GM12878 (cell line): Measurements from ENCODE around the gene MMP7. TPM values are rescaled to one million over a fixed set of nuclear protein-coding genes. Genes with fewer than 3 reads are reported as not detected.
A peak's percentile ranks its signal among the peaks of the same experiment; 100 is the strongest.

Experiments
- ATAC-seq: fragments of 200-7000 bp; cut with Tn5 transposase; 3 replicates; pipeline ENCODE4 v1.9.1; 2020; ENCODE audit warnings: mild to moderate bottlenecking, moderate library complexity
- BruUV-seq: library from RNA; stranded (reverse); fragments of 400-500 nt; replicated peaks from 2 replicates; lab custom pipeline; 2021; lab: Mats Ljungman, UMichigan
- CTCF ChIA-PET: fragments of 300-600 bp; sonication (Branson Sonifier 250); formaldehyde crosslinking; extraction: SDS; loops from one replicate; lab custom pipeline; 2021; ENCODE audit warnings: inconsistent platforms; lab: Yijun Ruan, JAX
- POLR2A ChIA-PET: fragments of 350-600 bp; formaldehyde crosslinking; extraction: SDS; loops from one replicate; lab custom pipeline; 2021; ENCODE audit warnings: inconsistent platforms; lab: Charles Lee
- RAD21 ChIA-PET: fragments of 300-600 bp; sonication (Branson Sonifier 250); formaldehyde crosslinking; loops from one replicate; lab custom pipeline; 2023; ENCODE audit warnings: antibody characterized with exemption; ENCODE audit not compliant: unreplicated experiment; lab: Charles Lee
- SMC1A ChIA-PET: fragments of 300-600 bp; sonication (Branson Sonifier 250); formaldehyde crosslinking; loops from one replicate; lab custom pipeline; 2023; ENCODE audit not compliant: unreplicated experiment, uncharacterized antibody; lab: Charles Lee
- DNase-seq: peaks from one replicate; pipeline ENCODE4 v3.0.0-alpha.2; 2011; ENCODE audit warnings: low read depth, low spot score
- FAIRE-seq: peaks from 3 replicates; lab custom pipeline; 2011; peaks lifted over from hg19 to GRCh38; lab: Jason Lieb, UNC
- H2AFZ ChIP-seq: 2 replicates; pipeline ENCODE4 v1.6.0; 2011; ENCODE audit warnings: low read depth, low read length, control low read depth; ENCODE audit not compliant: control insufficient read depth
- H3K27ac ChIP-seq: 2 replicates; pipeline ENCODE4 v1.5.1; 2011; ENCODE audit warnings: control low read depth; ENCODE audit not compliant: control insufficient read depth, insufficient read depth
- H3K27me3 ChIP-seq, 2 experiments: replicated peaks in 1 of 2; 2 replicates each; pipeline versions ENCODE4 v1.6.0 to v1.6.1; 2011; ENCODE audit warnings: low read length in 1 of 2; ENCODE audit not compliant: control insufficient read depth in 2 of 2, insufficient read depth in 2 of 2
- H3K36me3 ChIP-seq, 2 experiments: 2 replicates each; pipeline ENCODE4 v1.5.1; 2011; ENCODE audit warnings: low read length in 1 of 2; ENCODE audit not compliant: control insufficient read depth in 2 of 2, insufficient read depth in 2 of 2
- H3K4me1 ChIP-seq: 2 replicates; pipeline ENCODE4 v1.6.1; 2011; ENCODE audit warnings: mild to moderate bottlenecking, low read length, moderate library complexity, mixed read lengths; ENCODE audit not compliant: control insufficient read depth, insufficient read depth
- H3K4me2 ChIP-seq: 2 replicates; pipeline ENCODE4 v1.6.0; 2011; ENCODE audit warnings: control low read depth; ENCODE audit not compliant: control insufficient read depth, insufficient read depth
- H3K4me3 ChIP-seq: fragments of 200-600 bp; sonication (generic); 2 replicates; pipeline ENCODE4 v1.5.1; 2016
- H3K79me2 ChIP-seq: 2 replicates; pipeline ENCODE4 v1.6.0; 2011; ENCODE audit warnings: low read length; ENCODE audit not compliant: control insufficient read depth, insufficient read depth
- H3K9ac ChIP-seq: 2 replicates; pipeline ENCODE4 v1.8.0; 2011; ENCODE audit warnings: low read length, control low read depth, mixed read lengths; ENCODE audit not compliant: control insufficient read depth, insufficient read depth
- H3K9me3 ChIP-seq: replicated peaks from 3 replicates; pipeline ENCODE4 v1.5.1; 2011; ENCODE audit warnings: mild to moderate bottlenecking, low read length; ENCODE audit not compliant: control insufficient read depth, insufficient read depth
- H4K20me1 ChIP-seq: 2 replicates; pipeline ENCODE4 v1.6.0; 2011; ENCODE audit not compliant: control insufficient read depth, insufficient read depth
- ATF7 ChIP-seq: fragments of 450-650 bp; IDR thresholded peaks from 2 replicates; pipeline ENCODE4 v1.6.1; 2016; ENCODE audit warnings: low read depth, mild to moderate bottlenecking
- BCL11A ChIP-seq: IDR thresholded peaks from 2 replicates; pipeline ENCODE4 v1.6.1; 2011; ENCODE audit warnings: low read depth, low read length
- BHLHE40 ChIP-seq, 2 experiments: fragments of 450-650 bp in 1 of 2; IDR thresholded peaks; 2 replicates each; pipeline ENCODE4 v1.6.1; 2011 to 2017; ENCODE audit warnings: low read depth in 2 of 2, borderline replicate concordance in 1 of 2, improper control_type of control experiment in 1 of 2, low read length in 1 of 2, mild to moderate bottlenecking in 1 of 2
- IRF4 ChIP-seq: IDR thresholded peaks from 2 replicates; pipeline ENCODE4 v1.6.1; 2011; ENCODE audit warnings: low read depth, low read length
- JUNB ChIP-seq: IDR thresholded peaks from 2 replicates; pipeline ENCODE4 v1.6.1; 2016; ENCODE audit warnings: antibody characterized with exemption, mild to moderate bottlenecking
- RCOR1 ChIP-seq: conservative IDR thresholded peaks from 2 replicates; pipeline ENCODE4 v1.6.1; 2012; ENCODE audit warnings: low read depth, low read length, improper control_type of control experiment
- TARDBP ChIP-seq: IDR thresholded peaks from 2 replicates; pipeline ENCODE4 v1.6.1; 2016; ENCODE audit warnings: borderline replicate concordance
- ZBED1 ChIP-seq: IDR thresholded peaks from 2 replicates; pipeline ENCODE4 v1.6.1; 2016; ENCODE audit warnings: borderline replicate concordance
- WGBS: methylation state at CpG from one replicate; pipeline ENCODE4 v1.1.6; 2016; ENCODE audit warnings: low lambda C conversion rate; ENCODE audit not compliant: insufficient replicate concordance, insufficient coverage; ENCODE audit errors: missing lambda C conversion rate; 5-methylcytosine and 5-hydroxymethylcytosine counted together
- in situ Hi-C: fragments of 300-500 bp; cut with MboI; formaldehyde crosslinking; loops from 9 replicates; pipeline ENCODE4 v1.14.3; 2018; ENCODE audit warnings: mixed read lengths
- intact Hi-C: fragments of 100-400 bp; cut with micrococcal nuclease; formaldehyde crosslinking; loops from one replicate; pipeline ENCODE4 v1.14.2; 2022; ENCODE audit not compliant: unreplicated experiment
- polyA plus RNA-seq, 11 experiments: library from polyadenylated mRNA; depleted of rRNA in 4 of 11; unstranded in 6 of 11; stranded (reverse) in 5 of 11; fragments of >200 nt; fragmentation: Nextera tagmentation in 4 of 11; fragmentation: Illumina TruSeq in 1 of 11; extraction: Ambion mirVana in 4 of 11; extraction: Trizol in 1 of 11; gene quantifications; 1 replicate in 1 of 11; 2 replicates in 10 of 11; pipeline versions ENCODE4 v1.2.1 to v1.2.3, GENCODE V29; 2011 to 2016; ENCODE audit warnings: inconsistent platforms in 2 of 11, missing spikeins in 2 of 11, low read depth in 1 of 11
- total RNA-seq, 4 experiments: library from RNA; depleted of rRNA in 3 of 4; stranded (reverse); fragments of >200 nt in 3 of 4; fragmentation: Illumina TruSeq in 1 of 4; extraction: Trizol in 1 of 4; gene quantifications; 2 replicates each; pipeline versions ENCODE4 v1.2.1 to v1.2.3, GENCODE V29; 2013 to 2021
- TF ChIP-seq, protein P1 (sequence below): fragments of 450-650 bp; IDR thresholded peaks from 2 replicates; pipeline ENCODE4 v1.6.1; 2017; ENCODE audit warnings: borderline replicate concordance
- TF ChIP-seq, protein P2 (sequence below): fragments of 450-650 bp; IDR thresholded peaks from 2 replicates; pipeline ENCODE4 v1.6.1; 2016; ENCODE audit warnings: mild to moderate bottlenecking, moderate library complexity, borderline replicate concordance
- TF ChIP-seq, protein P3 (sequence below): IDR thresholded peaks from 2 replicates; pipeline ENCODE4 v1.6.1; 2011; ENCODE audit warnings: borderline replicate concordance, low read depth, mild to moderate bottlenecking, moderate library complexity, mixed read lengths, low read length; ENCODE audit not compliant: insufficient read depth; ENCODE audit errors: extremely low read length
- TF ChIP-seq, protein P4 (sequence below): fragments of 450-650 bp; IDR thresholded peaks from 2 replicates; pipeline ENCODE4 v1.6.1; 2016; ENCODE audit warnings: mild to moderate bottlenecking

Gene MMP7
- total and polyA plus RNA-seq, 10 of the 15 experiments (the other 5 are each of a cell fraction or from before 2014, with no cell fraction given) = 0.63 to 18.0 (median 1.1) TPM

DNA sequence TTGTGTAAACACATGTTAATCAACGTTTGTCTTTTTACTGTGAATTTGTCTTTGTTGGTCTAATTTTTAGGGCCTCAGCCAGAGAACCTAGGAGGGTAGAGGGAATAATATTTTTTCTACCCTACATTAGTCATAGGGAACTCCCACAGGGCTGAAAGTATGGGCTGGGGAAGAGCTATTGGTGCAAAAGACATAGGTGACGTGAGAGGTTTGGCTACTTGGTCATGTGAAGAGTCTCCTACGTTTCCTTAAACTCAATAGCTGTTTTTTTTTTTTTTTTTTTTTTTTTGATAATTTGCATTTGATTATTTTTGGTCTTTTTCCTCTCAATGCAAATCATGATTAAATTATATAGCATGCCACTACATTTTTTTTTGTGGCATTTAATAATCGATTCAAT, 15.9 kb upstream of the MMP7 start:
- intact Hi-C loops = loop anchor here (1.0 to 2.0 kb wide), 2 partner anchors 52 to 200 kb away; no protein-coding TSS in a partner anchor
- Histone ChIP-seq H3K27ac (peak overlapping the region; percentile 68), H2AFZ (no peak overlapping the region; the same call in 1 of the 2 replicates)
- TF ChIP-seq IRF4 (no peak), BHLHE40 (IDR thresholded peaks at IDR 0.05; ENCODE audit: borderline replicate concordance in 1 of 2, low read depth in 2 of 2, low read length in 1 of 2) (peak in 1 of 2 experiments; percentile 13; a peak in 1 of 4 replicates), ZBED1 (0 out of 2 replicates have a peak, but pooled peaks have one; percentile 9), RCOR1 (0 out of 2 replicates have a peak, but pooled peaks have one; percentile 6), JUNB (peak; percentile 40), TARDBP (no peak), ATF7 (peak; percentile 12; the same call in 1 of the 2 replicates), BCL11A (no peak)
- TF ChIP-seq, protein P1, sequence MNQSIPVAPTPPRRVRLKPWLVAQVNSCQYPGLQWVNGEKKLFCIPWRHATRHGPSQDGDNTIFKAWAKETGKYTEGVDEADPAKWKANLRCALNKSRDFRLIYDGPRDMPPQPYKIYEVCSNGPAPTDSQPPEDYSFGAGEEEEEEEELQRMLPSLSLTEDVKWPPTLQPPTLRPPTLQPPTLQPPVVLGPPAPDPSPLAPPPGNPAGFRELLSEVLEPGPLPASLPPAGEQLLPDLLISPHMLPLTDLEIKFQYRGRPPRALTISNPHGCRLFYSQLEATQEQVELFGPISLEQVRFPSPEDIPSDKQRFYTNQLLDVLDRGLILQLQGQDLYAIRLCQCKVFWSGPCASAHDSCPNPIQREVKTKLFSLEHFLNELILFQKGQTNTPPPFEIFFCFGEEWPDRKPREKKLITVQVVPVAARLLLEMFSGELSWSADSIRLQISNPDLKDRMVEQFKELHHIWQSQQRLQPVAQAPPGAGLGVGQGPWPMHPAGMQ = no peak
- TF ChIP-seq, protein P2, sequence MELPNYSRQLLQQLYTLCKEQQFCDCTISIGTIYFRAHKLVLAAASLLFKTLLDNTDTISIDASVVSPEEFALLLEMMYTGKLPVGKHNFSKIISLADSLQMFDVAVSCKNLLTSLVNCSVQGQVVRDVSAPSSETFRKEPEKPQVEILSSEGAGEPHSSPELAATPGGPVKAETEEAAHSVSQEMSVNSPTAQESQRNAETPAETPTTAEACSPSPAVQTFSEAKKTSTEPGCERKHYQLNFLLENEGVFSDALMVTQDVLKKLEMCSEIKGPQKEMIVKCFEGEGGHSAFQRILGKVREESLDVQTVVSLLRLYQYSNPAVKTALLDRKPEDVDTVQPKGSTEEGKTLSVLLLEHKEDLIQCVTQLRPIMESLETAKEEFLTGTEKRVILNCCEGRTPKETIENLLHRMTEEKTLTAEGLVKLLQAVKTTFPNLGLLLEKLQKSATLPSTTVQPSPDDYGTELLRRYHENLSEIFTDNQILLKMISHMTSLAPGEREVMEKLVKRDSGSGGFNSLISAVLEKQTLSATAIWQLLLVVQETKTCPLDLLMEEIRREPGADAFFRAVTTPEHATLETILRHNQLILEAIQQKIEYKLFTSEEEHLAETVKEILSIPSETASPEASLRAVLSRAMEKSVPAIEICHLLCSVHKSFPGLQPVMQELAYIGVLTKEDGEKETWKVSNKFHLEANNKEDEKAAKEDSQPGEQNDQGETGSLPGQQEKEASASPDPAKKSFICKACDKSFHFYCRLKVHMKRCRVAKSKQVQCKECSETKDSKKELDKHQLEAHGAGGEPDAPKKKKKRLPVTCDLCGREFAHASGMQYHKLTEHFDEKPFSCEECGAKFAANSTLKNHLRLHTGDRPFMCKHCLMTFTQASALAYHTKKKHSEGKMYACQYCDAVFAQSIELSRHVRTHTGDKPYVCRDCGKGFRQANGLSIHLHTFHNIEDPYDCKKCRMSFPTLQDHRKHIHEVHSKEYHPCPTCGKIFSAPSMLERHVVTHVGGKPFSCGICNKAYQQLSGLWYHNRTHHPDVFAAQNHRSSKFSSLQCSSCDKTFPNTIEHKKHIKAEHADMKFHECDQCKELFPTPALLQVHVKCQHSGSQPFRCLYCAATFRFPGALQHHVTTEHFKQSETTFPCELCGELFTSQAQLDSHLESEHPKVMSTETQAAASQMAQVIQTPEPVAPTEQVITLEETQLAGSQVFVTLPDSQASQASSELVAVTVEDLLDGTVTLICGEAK = peak; percentile 29; the same call in 1 of the 2 replicates
- TF ChIP-seq, protein P3, sequence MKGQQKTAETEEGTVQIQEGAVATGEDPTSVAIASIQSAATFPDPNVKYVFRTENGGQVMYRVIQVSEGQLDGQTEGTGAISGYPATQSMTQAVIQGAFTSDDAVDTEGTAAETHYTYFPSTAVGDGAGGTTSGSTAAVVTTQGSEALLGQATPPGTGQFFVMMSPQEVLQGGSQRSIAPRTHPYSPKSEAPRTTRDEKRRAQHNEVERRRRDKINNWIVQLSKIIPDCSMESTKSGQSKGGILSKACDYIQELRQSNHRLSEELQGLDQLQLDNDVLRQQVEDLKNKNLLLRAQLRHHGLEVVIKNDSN = no peak
- TF ChIP-seq, protein P4, sequence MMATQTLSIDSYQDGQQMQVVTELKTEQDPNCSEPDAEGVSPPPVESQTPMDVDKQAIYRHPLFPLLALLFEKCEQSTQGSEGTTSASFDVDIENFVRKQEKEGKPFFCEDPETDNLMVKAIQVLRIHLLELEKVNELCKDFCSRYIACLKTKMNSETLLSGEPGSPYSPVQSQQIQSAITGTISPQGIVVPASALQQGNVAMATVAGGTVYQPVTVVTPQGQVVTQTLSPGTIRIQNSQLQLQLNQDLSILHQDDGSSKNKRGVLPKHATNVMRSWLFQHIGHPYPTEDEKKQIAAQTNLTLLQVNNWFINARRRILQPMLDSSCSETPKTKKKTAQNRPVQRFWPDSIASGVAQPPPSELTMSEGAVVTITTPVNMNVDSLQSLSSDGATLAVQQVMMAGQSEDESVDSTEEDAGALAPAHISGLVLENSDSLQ = no peak

More for the DNA sequence above, 15.9 kb upstream of the MMP7 start:
- ChIA-PET CTCF (interaction anchor here (0.7 to 5.6 kb wide), 20 partner anchors 9 to 204 kb away, joined by 3 to 65 read pairs (median 4); partner anchors contain the start of gene MMP7), SMC1A (interaction anchor here (0.6 to 5.6 kb wide), 29 partner anchors 9 to 252 kb away, joined by 3 to 99 read pairs (median 7); partner anchors contain the start of gene MMP7), POLR2A (interaction anchor here (0.6 to 1.8 kb wide), 18 partner anchors 8 to 204 kb away, joined by 3 to 19 read pairs (median 4); no protein-coding TSS in a partner anchor), RAD21 (interaction anchor here (0.6 to 5.6 kb wide), 38 partner anchors 9 to 259 kb away, joined by 3 to 90 read pairs (median 5); partner anchors contain the start of gene MMP7)
- no TSS peak for BruUV-seq
- peaks cover 32% of the 10 kb centered on the region for H3K4me1 ChIP-seq
- no peaks in the 10 kb centered on the region for H3K27me3 ChIP-seq
- peak overlapping the region; percentile 15; the same call in 1 of the 2 replicates for H3K4me2 ChIP-seq
- FAIRE-seq = no peak
- ATAC-seq = peak; percentile 82
- H4K20me1 ChIP-seq = no peaks in the 10 kb centered on the region
- no peaks in the 10 kb centered on the region for H3K9me3 ChIP-seq
- 2% methylated on average over 4 of the region's 4 CpGs for WGBS
- in situ Hi-C loops = no loop called here
- no peak overlapping the region for H3K4me3 ChIP-seq
- H3K9ac ChIP-seq = no peak overlapping the region
- no peaks in the 10 kb centered on the region for H3K79me2 ChIP-seq
- DNase-seq = no peak
- H3K36me3 ChIP-seq = no peaks in the 10 kb centered on the region
